Pulmonary artery endothelial cell (primary cell): ENCODE measurements around the gene TFF2. TPM values are rescaled to one million over a fixed set of nuclear protein-coding genes. Genes with fewer than 3 reads are reported as not detected.

Source experiments
- DNase-seq: peaks from one replicate; pipeline ENCODE4 v3.0.0-alpha.2; 2011; ENCODE audit warnings: low read depth, low spot score
- total RNA-seq: library from RNA; depleted of rRNA; stranded (reverse); fragments of >200 nt; gene quantifications from 2 replicates; pipeline ENCODE4 v1.2.3, GENCODE V29; 2014

Gene TFF2
- total RNA-seq, 1 donor from 2014 or later: not detected

GRCh38 chr21:42346866-42347600 is 3.8 kb downstream of the TFF2 start:
- DNase-seq: no peak

- no peak for DNase-seq
Observed at GRCh38 chr21:42346441-42346840, 4.4 kb downstream of the TFF2 start.

GRCh38 chr21:42344631-42345030 is 6.2 kb downstream of the TFF2 start:
- no peak for DNase-seq

GRCh38 chr21:42343963-42344510 is 6.8 kb downstream of the TFF2 start:
- no peak for DNase-seq

- no peak for DNase-seq
Observed at GRCh38 chr21:42343556-42343955, 7.2 kb downstream of the TFF2 start.

GRCh38 chr21:42343101-42343500 is 7.7 kb downstream of the TFF2 start:
- no peak for DNase-seq

GRCh38 chr21:42341776-42342542 is 8.8 kb downstream of the TFF2 start:
- DNase-seq: no peak

- no peak for DNase-seq
Observed at GRCh38 chr21:42340187-42341050, 10.4 kb downstream of the TFF2 start.

GRCh38 chr21:42338729-42339715 is 11.8 kb downstream of the TFF2 start:
- no peak for DNase-seq

GRCh38 chr21:42337830-42338728 is 12.7 kb downstream of the TFF2 start:
- DNase-seq: peak; percentile 10

- DNase-seq: no peak
Observed at GRCh38 chr21:42337276-42337675, 13.5 kb downstream of the TFF2 start.

GRCh38 chr21:42336054-42336453 is 14.7 kb downstream of the TFF2 start:
- DNase-seq: no peak

- DNase-seq: no peak
Observed at GRCh38 chr21:42332557-42333317, 18.1 kb downstream of the TFF2 start.

GRCh38 chr21:42331660-42332059 is 19.1 kb downstream of the TFF2 start:
- no peak for DNase-seq

- DNase-seq: no peak
Observed at GRCh38 chr21:42330380-42331371, 20.1 kb downstream of the TFF2 start.

GRCh38 chr21:42324896-42325295 is 25.9 kb downstream of the TFF2 start:
- no peak for DNase-seq

- no peak for DNase-seq
Observed at GRCh38 chr21:42321845-42322244, 28.9 kb downstream of the TFF2 start.
